AG09319 (cell line): ENCODE data around the gene QPCTL.

Experiments
- DNase-seq: peaks from one replicate; pipeline ENCODE4 v3.0.0-alpha.2; 2010; ENCODE audit warnings: low read depth; ENCODE audit errors: extremely low read depth
- TF ChIP-seq, protein P1 (sequence below): IDR thresholded peaks from 2 replicates; pipeline ENCODE4 v1.5.1; 2011; ENCODE audit warnings: low read depth, mild to moderate bottlenecking, inconsistent platforms, low read length, moderate library complexity

QPCTL gene

GRCh38 chr19:45692187-45693105 lies at the start of gene QPCTL:
QPCTL (plus strand) TSS chr19:45692666; CDS start chr19:45692704, 38 bp downstream.
- TF ChIP-seq, protein P1, sequence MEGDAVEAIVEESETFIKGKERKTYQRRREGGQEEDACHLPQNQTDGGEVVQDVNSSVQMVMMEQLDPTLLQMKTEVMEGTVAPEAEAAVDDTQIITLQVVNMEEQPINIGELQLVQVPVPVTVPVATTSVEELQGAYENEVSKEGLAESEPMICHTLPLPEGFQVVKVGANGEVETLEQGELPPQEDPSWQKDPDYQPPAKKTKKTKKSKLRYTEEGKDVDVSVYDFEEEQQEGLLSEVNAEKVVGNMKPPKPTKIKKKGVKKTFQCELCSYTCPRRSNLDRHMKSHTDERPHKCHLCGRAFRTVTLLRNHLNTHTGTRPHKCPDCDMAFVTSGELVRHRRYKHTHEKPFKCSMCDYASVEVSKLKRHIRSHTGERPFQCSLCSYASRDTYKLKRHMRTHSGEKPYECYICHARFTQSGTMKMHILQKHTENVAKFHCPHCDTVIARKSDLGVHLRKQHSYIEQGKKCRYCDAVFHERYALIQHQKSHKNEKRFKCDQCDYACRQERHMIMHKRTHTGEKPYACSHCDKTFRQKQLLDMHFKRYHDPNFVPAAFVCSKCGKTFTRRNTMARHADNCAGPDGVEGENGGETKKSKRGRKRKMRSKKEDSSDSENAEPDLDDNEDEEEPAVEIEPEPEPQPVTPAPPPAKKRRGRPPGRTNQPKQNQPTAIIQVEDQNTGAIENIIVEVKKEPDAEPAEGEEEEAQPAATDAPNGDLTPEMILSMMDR: no peak; the same call in 1 of the 2 replicates
- peak; percentile 99 for DNase-seq

DNA sequence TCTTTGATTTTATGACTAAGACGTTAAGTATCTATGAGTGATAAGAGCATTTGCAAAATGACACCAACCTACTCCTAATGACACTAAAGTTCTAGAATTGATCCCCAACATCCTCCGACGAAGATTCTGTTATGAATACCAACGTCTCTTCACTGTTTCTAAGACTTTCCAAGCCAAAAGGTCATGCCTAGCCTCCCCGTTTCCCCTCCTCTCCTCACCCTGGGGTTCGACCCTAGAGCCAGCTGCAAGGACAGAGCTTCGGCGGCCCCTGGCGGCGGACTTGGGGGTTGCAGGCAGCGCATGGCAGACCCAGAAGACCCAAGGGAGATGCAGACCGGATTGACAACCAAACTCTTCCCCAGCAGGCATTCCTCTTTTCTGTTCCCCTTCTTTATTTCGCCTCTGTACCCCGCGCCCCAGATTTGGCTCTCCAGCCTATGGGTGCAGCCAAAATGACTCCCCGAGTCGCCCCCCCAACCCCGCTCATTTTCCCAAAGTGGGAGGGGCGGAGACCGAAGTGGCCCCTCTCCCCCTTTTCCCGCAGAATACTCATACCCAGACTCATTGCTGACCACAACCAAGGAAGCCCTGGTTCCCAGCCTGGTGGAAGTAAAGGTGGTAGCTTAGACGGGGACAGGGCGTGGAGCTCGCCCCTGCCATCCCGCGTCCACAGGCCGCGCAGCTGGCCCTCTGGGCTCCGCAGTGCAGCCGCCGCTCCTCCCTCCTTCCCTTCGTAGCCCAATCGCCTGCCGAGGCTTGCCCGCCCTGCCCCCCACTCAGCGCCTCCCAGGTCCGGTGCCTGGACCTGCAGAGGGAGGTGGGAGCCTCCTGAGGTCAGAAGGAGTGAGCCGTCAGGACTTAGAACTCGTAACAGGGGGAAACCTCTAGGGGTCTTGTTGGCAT lies 49.2 kb upstream of the QPCTL start:
- TF ChIP-seq, protein P1: no peak; the same call in none of the 2 replicates
- no peak for DNase-seq

DNA sequence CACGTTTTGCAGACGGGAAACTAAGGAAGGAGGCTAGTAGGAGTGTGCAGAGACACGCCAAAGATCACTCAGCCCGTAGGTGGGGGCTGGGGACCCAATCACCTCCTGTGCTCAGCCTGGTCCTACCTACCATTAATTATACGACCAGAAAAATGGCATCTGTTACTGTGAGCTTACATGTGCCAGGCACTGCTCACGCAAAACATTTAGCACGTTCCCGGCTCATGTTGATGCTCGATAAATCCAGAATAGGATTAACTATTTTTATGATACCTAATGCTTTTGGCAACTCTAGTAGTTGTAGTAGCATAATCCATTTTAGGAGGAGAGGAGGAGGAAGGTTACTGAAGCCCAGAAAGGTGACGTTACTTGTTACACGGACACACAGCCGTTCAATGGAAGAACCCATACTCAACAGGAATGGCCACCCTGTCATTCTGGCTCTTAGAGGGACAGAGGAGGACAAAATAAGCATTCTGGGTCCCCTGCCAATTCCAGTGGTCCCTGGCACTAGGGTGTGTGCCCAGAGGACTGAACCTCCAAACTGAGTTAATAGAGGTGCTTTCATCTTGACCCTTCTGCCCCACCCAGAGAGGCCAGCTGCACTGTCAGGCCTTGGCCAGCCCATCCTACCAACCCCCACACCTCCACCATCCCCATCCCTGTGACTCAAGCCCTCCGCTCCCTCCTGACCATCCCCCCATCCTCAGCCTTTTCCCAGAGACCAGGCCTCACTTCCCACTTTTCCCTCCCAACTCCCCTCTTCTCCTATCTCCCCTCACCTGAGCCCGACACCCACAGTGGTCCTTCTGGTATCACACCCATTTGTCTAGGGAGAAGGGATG lies 48.3 kb upstream of the QPCTL start:
- TF ChIP-seq, protein P1: no peak
- DNase-seq: no peak

DNA sequence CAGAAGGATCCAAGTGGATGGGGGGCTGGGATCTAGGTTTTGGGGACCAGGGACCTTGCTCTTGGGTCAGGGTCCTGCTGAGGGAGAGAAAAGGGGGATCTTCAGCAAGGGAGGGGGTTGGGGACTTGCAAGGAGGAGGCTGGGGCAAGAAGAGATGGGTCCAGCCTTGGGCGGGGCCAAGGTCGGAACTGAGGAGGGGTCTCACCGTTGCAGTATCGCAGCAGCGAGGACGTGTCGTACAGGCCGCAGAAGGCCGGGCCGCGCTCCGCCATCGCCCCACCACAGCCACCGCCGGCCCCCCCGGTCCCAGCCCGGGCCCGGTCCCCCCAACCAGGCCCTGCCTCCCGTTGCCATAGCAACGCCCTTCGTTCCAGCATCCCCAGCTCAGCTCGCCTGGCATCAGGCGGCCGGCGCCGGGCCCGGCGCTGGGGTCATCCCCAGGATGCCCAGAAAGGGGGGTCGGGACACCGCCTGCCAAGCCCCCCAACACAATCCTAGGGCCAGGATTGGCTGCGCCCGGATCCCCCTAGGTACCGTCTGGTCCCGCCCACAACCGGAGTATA lies 47.3 kb upstream of the QPCTL start:
- no peak for DNase-seq
- TF ChIP-seq, protein P1: no peak

GRCh38 chr19:45645631-45646344 lies 46.7 kb upstream of the QPCTL start:
- no peak for DNase-seq
- TF ChIP-seq, protein P1: no peak

DNA sequence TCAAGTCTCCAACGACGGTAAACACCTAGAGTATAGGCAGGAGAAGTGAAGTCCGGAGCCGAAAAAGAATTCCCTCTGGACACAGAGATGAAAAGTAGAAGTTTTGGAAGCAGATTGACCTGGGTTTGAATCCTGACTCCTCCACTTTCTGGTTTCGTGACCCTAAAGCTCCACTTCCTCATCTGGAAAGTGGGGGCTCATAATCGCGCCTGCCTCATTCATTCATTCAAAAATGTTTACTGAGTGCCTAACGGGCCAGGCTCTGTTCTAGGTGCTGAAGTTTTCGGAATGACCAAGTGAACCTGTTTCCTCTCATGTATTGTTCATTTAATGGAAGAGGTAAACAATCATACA lies 46.1 kb upstream of the QPCTL start:
- no peak for DNase-seq
- TF ChIP-seq, protein P1: no peak
